Activated gamma-delta T cell treated with anti-CD3 and anti-CD28 coated beads, Interleukin-2, amount 50 U/mL, for 16 hours (primary cell): ENCODE results near the gene SH3BP2.

Experiments
- DNase-seq: peaks from one replicate; pipeline ENCODE4 v3.0.0-alpha.2; 2020; ENCODE audit warnings: low read depth

SH3BP2 gene

DNA sequence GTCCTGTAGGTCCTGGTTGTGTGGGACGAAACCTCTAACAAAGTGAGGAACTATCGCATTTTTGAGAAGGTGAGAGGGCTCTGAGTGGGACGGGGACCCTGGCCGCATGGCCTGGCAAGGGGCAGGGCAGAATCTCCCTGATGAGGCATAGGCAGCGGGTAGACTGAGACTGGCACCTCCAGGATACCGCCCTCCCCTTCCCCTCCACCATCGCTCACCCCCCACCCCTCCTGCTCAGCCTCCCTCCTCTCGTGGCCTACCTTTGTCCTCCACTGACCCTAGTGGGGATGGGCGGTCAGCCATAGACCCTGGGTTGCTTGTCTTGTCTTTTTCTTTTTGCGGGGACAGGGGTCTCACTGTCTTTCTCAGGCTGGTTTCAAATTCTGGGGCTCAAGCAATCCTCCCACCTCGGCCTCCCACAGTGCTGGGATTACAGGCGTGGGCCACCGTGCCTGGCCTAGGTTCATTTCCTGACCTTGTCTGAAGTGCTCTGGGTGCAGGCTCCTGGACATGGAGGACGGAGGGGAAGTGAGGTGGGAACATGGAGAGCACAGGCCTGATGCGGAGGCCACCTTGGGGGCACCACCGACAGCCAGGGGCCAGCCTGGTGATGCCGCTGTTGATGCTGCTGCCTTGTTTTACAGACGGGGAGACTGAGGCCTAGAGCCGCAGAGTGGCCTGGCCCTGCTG, 40.2 kb downstream of the SH3BP2 start:
- DNase-seq: no peak

DNA sequence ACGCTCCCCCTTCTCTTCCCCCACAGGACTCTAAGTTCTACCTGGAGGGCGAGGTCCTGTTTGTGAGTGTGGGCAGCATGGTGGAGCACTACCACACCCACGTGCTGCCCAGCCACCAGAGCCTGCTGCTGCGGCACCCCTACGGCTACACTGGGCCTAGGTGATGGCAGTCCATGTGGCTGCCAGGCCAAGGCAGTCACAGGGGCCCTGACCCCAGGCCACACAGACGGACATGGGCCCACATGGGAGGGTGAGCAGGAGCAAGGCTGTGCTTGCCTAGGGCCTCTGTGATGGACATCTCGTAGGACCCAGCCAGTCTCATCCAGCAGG, 40.8 kb downstream of the SH3BP2 start:
- no peak for DNase-seq

DNA sequence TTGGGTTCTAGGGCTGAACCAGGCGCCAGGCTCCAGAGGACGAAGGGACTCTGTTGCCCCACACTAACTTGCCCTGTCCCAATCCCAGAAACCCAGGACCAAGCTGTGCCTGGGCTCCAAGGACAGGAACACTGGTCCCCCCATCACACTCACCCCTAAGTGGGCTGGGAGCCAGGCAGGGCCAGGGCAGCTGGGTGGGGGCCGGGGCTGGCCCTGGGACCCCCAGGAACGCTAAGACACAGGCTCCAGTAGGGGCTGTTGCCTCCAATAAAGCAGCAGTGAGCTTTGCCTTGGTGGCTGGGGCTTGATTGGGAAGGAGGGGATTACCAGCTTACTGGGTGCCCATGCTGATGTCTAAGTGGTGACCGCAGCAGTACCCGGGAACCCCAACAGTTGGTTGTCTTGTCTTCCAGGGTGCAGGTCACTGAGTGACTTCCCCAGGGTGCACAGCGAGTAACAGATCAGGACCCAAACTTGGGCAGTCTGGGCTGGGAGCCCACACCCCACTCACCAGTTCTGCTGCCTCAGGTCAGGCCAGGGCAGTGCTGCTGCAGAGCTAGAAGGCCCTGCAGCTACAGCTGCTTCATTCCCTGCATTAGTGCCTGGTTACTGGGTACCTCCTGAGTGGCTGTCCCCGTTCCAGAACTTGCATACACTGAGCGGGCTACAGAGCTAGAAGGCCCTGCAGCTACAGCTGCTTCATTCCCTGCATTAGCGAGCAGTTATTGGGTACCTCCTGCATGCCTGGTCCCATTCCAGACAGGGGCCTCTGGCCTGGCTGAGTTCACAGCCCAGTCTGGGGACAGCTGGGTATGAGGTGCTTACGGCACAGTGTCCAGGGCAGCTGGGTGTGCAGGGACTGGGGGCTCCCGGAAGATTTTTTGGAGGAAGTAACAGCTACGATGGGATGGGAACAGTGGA, 41.4 kb downstream of the SH3BP2 start:
- DNase-seq: no peak

DNA sequence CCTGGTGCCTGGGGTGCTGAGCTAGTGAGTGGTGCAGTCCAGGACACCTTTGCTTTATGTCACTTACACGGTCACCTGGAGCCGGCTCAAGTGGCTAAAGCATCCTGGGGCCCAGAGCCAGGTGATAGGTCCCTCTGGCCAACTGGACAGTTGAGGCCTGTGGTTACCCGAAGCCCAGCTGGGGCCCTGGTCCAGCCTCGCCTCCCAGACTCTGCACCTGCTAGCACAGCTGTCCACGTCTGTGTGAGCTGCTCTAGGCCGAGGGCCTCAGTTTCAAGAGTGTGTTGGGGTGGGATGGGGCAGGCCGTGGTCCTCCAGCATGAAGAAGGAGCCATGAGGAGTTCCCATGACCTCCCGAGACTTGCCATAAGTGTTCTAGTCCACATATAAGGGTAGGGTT, 43.1 kb downstream of the SH3BP2 start:
- DNase-seq: no peak

DNA sequence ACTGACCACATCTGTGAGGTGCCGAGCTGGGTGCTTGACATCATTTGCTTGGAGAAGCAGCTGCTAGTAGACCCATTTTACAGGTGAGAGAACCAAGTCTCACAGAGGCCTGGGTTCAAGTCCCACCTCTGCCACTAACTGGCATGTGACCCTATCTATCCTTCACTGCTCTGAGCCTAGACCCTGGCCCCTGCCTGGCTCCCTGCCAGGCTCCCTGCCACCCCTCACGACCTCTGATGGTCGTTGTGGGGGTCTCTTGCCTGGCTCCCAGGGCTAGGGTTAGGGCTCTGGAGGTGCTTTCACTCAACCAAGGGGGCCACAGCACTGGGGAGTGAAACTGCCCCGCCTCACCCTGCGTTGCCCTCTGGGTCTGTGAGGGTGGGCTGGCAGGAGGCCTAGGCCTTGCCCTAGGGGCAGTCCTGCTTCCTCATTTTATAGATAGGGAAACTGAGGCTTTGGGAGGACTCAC, 43.5 kb downstream of the SH3BP2 start:
- DNase-seq: no peak

GRCh38 chr4:2837110-2837903, 44.4 kb downstream of the SH3BP2 start:
- no peak for DNase-seq

- peak; percentile 54 for DNase-seq
These were observed 45.1 kb downstream of the SH3BP2 start for GRCh38 chr4:2837904-2838496.

GRCh38 chr4:2839060-2839459, 46.2 kb downstream of the SH3BP2 start:
- DNase-seq: no peak

GRCh38 chr4:2842687-2843262, 49.9 kb downstream of the SH3BP2 start:
- no peak for DNase-seq

DNA sequence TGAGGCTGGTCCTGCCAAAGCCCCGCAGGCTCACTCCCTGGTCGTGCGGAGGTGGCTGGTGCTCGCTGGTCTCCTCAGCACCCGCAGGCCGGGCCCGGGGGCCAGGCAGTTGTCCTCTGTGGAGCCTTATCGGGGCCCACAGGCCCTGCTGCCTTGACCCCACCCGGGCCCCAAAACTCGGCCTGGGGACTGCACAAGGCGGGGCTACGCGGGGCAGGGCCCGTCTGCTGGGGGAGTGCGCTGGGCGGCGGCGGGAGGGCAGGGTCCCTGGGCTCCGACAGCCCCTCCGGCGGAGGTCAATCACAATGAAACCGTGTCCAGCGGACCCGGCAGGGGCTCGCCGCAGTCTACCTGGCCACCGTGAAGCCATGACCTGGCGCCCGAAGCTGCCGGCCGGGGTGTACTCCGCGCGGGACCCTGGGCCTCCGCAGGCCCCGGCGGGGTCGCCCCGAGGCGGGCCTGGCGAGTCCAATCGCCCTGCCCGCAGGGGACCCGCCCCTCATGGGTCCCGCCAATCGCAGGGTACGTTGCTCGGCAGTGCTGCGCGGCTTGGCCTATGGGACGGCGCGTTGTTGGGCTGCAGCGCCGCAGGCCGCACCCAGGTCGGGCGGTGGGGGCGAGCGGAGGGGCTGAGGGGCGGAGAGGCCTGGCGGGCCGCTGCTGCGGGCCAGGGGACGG, 50.5 kb downstream of the SH3BP2 start, which contains the start of gene ADD1:
Gene ADD1, plus strand, starts transcription at position 582 of the 678 bp plus-strand sequence. CDS start 32,072 bp downstream, outside the sequence.
- DNase-seq: peak; percentile 92

DNA sequence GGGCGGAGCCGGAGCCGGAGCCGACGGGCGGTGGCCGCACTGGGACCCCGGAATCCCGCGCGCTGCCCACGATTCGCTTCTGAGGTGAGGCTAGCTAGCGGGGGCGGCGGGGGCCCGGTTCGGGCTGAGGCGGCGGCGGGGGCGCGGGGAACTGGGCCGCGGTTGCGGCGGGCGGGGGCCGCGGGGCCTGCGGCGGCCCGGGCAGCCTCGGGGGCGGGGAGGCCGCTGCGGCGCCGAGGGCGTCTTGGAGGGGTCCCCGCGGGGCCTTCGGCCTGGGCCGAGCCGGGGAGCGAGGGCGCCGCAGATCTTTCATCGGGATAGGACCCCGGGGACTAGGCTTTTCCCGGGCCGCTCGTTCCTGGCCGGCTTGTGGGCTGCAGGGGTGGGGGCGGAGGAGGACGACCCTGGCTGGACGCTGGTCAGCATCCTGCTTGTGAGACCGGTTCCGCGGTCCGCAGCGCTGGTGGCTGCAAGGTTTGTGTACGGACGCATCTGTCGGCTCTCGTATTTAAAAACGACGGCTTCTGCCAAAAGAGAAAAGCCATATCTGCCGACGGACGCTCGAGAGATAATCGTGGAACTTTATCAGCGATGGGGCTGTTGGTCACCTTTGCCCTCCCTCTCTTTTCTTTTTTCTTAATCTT, 51.2 kb downstream of the SH3BP2 start:
- DNase-seq: no peak

GRCh38 chr4:2846172-2846571, 53.3 kb downstream of the SH3BP2 start:
- no peak for DNase-seq

DNA sequence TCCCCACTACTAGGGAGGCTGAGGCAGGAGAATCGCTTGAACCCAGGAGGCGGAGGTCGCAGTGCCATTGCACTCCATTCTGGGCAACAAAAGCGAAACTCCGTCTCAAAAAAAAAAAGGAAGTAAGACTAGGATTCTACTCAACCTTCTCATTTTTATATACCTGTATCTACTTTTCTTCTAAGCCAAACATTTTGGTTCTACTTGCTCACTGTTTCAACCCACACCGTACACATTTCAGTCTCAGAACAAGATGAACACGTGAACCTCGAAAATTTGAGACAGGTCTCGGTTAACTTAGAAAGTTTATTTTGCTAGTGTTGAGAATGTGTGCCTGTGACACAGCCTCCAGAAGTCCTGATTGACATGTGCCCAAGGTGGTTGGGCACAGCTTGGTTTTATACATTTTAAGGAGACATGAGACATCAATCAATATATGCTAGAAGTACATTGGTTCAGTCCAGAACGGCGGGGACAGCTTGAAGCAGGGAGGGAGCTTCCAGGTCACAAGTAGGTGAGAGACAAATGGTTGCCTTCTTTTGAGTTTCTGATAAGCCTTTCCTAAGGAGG, 54.5 kb downstream of the SH3BP2 start:
- no peak for DNase-seq

DNA sequence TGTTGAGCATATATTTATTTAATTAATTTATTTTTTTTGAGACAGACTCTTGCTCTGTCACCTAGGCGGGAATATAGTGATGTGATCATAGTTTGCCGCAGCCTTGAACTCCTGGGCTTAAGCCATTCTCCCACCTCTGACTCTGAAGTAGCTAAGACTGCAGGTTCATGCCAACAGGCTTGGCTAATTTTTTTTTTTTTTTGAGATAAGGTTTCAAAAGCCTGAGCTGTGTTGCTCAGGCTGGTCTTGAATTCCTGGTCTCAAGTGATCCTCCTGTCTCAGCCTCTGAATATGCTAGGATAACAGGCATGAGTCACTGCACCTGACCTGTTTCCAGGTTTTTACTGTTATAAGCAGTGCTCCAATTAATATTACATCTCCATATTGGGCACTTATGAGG, 55.6 kb downstream of the SH3BP2 start:
- DNase-seq: no peak

DNA sequence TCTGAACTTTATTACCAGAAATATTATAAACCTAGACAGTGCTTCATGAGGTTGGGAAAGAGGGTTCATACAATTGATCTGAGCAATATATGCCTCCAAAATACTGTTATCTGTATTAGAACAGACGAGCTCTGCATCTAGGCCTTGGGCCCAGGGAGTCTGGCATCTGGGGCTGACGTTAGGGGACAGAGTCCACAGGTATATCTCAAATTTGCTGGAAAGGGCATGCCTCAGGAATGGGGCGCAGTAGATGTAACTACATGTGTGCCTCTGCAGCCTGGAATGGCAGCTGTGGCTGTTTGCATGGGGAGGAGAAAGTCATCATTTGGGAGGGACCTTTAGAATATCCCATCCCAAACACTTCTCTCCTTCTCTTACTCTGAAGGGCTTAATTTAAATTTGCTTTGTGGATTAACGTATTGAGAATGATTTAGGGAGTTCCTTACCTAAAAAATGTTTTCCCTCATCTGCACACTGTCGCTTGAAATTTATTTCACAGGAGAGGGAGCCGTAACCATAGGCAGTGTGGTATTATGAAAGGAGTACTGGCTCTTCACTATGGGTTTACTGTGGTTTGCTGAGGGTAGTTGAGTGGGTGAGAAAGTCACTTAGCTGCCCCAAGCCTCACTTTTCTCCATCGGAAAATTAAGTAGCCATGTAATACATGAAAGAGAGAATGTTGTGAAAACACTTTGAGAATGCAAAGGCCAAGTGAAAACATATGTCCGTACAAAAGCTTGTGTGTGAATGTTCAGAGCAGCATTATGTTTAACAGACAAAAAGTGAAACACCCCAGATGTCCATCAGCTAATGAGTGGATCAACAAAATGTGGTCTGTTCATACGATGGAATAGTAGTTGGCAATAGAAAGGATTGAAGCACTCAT, 56.6 kb downstream of the SH3BP2 start:
- DNase-seq: no peak

DNA sequence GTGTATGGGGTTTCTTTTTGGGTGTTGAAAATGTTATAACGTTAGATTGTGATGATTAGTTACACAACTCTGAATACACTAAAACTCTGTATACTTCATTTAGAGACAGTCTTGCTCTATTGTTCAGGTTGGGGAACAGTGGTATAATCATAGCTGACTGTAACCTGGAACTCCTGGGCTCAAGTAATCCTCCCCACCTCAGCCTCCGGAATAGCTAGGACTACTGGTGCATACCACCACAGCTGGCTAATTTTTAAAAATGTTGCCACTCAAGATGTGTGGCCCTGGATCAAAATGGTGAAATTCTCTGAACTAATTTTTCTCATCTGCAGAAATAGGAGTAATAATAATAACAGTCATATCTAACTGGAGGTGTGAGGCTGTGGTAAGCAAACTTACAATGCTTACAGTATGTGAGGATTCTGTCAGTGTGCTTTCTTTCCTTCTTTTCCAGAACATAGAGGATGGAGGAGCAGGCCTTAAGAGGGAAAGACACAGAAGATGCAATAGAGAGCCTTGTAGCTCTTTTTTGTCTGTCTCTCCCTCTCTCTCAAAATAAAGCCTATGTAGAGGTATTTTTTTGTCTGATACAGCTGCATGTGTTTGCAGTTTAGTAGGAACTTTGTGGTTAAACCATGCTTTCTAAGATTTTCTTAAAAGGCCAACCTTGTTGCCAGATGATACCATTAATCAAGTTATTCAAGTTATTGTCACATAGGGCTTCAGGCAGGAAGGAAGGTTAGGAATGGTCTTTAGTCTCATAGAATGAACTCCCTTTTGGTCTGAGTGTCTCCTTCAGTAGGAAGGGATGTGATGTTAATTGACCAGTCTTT, 58.3 kb downstream of the SH3BP2 start:
- no peak for DNase-seq

- DNase-seq: no peak
These were observed 59.6 kb downstream of the SH3BP2 start for GRCh38 chr4:2852481-2852921.

GRCh38 chr4:2855584-2855983, 62.7 kb downstream of the SH3BP2 start:
- no peak for DNase-seq
